GM12892 (cell line): ENCODE data around the gene COQ10A.
A peak's percentile ranks its signal among the peaks of the same experiment; 100 is the strongest.
"Not testable (repeated sequence)": the region's sequence is repeated elsewhere in the genome, so short reads cannot be mapped to it uniquely, and the experiment has no call there.

Experiments used
- DNase-seq: peaks from one replicate; pipeline ENCODE4 v3.0.0; 2011; ENCODE audit not compliant: insufficient read length
- FAIRE-seq: peaks from 2 replicates; lab custom pipeline; 2011; peaks lifted over from hg19 to GRCh38; lab: Jason Lieb, UNC
- POLR2A ChIP-seq: IDR thresholded peaks from 2 replicates; pipeline ENCODE4 v1.6.1; 2011; ENCODE audit warnings: low read depth, low read length, control low read depth
- POLR2AphosphoS5 ChIP-seq: IDR thresholded peaks from 2 replicates; pipeline ENCODE4 v1.6.1; 2011; ENCODE audit warnings: low read depth, low read length, control low read depth
- TAF1 ChIP-seq: IDR thresholded peaks from 2 replicates; pipeline ENCODE4 v1.6.1; 2011; ENCODE audit warnings: low read depth, mild to moderate bottlenecking, control low read depth, low read length, borderline replicate concordance

The COQ10A gene

GRCh38 chr12:56261503-56262232, 5.1 kb upstream of the COQ10A start:
- DNase-seq (no peak), FAIRE-seq (no peak)
- no peak for TF ChIP-seq TAF1
- no peak for TF ChIP-seq POLR2A
- TF ChIP-seq POLR2AphosphoS5, result no peak

GRCh38 chr12:56262955-56263354, 3.8 kb upstream of the COQ10A start:
- DNase-seq, FAIRE-seq: not testable (repeated sequence)

DNA sequence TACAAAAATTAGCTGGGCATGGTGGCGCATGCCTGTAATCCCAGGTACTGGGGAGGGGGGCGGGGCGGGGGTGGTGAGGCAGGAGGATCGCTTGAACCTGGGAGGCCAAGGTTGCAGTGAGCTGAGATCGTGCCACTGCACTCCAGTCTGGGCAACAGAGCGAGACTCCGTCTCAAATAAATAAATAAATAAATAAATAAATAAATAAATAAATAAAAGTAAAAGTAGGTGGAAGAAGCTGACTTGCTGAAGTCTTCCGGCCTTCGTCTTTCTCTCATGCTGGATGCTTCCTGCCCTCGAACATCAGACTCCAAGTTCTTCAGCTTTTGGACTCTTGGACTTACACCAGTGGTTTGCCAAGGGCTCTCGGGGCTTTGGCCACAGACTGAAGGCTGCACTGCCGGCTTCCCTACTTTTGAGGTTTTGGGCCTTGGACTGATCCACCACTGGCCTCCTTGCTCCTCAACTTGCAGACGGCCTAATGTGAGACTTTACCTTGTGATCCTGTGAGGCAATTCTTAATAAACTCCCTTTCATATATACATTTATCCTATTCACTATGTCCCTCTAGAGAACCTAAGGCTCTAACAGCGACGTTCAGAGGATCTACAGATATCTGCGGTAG, 562 bp upstream of the COQ10A start:
- not testable (repeated sequence) for FAIRE-seq, DNase-seq

DNA sequence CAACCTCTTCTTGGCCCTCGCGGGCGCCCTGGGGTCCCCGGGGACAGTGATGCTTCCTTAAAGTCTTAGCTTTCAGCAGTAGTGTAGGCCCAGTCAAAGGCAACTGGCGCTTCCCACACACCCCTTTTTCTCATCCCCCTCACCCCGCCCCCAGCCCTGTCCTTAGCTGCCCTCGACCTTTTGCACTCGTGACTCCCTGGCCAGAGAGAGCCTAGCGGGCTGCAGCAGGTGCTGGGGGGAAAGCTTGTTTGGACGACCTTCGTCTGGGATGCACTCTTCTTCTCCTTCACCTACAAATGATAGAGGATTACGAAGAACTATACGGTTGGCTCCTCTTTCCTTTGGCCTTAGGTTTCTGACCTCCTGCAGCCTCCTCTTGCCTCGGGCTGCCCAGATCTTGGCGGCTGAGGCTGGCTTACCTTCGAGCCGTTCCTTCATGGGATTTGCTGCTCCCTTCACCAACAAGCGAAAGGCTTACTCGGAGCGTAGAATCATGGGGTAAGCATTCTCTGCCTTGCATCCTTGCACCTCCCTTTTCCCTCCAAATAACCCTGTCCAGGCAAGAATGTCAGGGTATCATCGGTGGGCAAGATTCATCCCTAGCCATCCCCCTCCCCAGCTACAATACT, 815 bp downstream of the COQ10A start:
- DNase-seq (no peak), FAIRE-seq (no peak)
- TF ChIP-seq TAF1 (no peak), POLR2AphosphoS5 (no peak), POLR2A (no peak)

DNA sequence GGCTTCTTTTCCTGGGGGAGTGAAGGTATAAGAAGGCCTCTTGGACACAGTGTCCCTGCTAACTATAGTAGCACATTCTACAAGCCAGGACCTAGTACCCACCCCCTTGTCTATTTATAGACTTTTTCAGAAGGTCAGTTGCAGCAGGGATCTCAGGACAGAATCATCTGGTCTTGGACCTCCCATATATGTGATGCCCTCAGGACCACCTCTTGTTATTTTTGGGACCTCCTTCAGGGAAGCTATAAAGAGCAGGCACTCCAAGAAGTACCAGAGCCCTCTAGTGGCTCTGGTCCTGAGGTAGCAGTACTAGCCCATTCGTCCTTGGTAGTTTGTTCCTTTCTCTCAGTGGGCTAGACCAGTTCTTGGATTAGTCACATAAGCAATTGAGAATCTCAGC, 4.3 kb downstream of the COQ10A start:
- DNase-seq (no peak), FAIRE-seq (no peak)
- TF ChIP-seq POLR2AphosphoS5, result no peak
- TF ChIP-seq POLR2A, result peak; percentile 20; the same call in 1 of the 2 replicates
- TF ChIP-seq TAF1, result no peak

GRCh38 chr12:56272468-56272867, 5.7 kb downstream of the COQ10A start:
- DNase-seq, FAIRE-seq: not testable (repeated sequence)

DNA sequence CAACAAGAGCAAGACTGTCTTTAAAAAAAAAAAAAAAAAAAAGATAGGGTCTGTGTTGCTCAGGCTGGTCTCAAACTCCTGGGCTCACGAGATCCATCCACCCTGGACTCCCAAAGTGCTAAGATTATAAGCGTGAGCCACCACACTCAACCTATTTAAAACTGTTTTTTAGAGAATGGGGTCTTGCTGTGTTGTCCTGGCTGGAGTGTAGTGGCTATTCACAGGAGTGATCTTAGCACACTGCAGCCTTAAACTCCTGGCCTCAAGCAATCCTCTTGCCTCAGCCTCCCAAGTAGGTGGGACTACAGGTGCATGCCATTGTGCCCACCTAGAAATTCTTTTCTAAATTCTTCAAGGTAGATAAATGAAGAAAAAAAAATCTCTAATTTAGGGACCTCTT, 7.6 kb downstream of the COQ10A start:
- TF ChIP-seq POLR2AphosphoS5 (no peak), TAF1 (no peak), POLR2A (no peak)
- FAIRE-seq (no peak), DNase-seq (no peak)

DNA sequence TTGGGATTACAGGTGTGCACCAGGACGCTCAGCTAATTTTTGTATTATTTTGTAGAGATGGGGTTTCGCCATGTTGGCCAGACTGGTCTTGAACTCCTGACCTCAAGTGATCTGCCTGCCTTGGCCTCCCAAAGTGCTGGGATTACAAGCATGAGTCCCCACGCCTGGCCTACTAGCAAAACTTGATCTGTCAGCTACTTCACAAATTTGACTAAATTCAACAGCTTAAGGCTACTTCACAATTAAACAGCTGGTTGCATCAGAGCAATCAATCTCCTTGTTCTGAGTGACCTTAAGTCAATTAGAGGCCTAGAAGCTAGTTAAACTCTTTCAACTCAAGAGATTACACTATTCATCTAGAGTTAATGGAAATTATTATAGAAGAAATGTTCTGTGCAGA, 12.2 kb downstream of the COQ10A start:
- FAIRE-seq (no peak), DNase-seq (no peak)
- TF ChIP-seq TAF1, result no peak
- no peak for TF ChIP-seq POLR2A
- TF ChIP-seq POLR2AphosphoS5, result no peak

DNA sequence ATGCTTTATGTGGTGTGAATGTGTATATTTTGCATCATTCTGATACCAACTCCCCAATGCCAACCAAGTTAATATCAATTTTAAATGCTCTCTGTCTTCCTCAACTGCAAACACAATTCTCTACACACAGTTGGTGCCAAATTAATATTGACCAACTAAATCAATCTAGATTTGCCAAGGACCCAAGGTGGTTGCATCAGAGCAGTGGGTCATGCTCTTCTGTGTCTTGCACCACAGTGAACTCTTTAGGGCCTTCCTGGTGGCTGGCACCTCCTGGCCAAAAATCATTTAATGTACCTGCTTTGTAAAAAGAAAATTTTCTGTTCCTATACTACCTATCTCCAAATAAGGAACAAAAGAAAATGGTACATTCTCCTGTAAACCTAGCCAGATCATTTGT, 14.1 kb downstream of the COQ10A start:
- no peak for DNase-seq
- no peak for TF ChIP-seq POLR2A
- TF ChIP-seq TAF1, result no peak
- TF ChIP-seq POLR2AphosphoS5, result no peak
- no peak for FAIRE-seq

- no peak for TF ChIP-seq POLR2AphosphoS5
- no peak for TF ChIP-seq TAF1
- TF ChIP-seq POLR2A, result no peak
Measured at GRCh38 chr12:56282030-56282429, 15.3 kb downstream of the COQ10A start.

DNA sequence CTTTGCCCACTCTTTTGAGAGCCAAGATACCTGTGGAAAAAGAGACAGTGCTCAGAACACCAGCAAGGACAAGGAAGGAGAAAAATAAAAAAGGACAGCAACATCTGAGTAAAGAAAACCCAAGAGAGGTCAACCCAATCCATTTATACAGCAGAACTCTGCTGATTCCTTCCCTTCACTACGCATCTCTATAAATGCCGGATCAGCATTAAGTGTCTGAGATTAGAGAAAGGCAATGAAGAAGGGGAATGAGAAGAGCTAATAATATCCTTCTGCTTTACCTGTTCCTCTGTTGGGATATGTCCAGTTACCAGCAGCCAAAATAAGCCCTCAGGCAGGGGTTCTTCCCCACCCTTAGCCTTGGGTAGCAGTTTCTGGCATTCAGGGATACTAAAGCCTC, 15.8 kb downstream of the COQ10A start:
- FAIRE-seq (no peak), DNase-seq (no peak)
- TF ChIP-seq TAF1, result no peak
- no peak for TF ChIP-seq POLR2A
- TF ChIP-seq POLR2AphosphoS5, result no peak

More at GRCh38 chr12:56282030-56282429, 15.3 kb downstream of the COQ10A start:
- FAIRE-seq (no peak), DNase-seq (no peak)

- not testable (repeated sequence) for DNase-seq, FAIRE-seq
Measured at GRCh38 chr12:56284263-56284662, 17.5 kb downstream of the COQ10A start.

- no peak for FAIRE-seq
- no peak for DNase-seq
Measured at GRCh38 chr12:56286044-56286830, 19.5 kb downstream of the COQ10A start.

More at GRCh38 chr12:56286044-56286830, 19.5 kb downstream of the COQ10A start:
- TF ChIP-seq TAF1, result no peak
- no peak for TF ChIP-seq POLR2A
- no peak for TF ChIP-seq POLR2AphosphoS5
